Small intestine (tissue), 7 donors: ENCODE measurements around the gene MYH16. TPM values are rescaled to one million over a fixed set of nuclear protein-coding genes. Genes with fewer than 3 reads are reported as not detected.
"Not testable (repeated sequence)": the region's sequence is repeated elsewhere in the genome, so short reads cannot be mapped to it uniquely, and the experiment has no call there.

ENCODE experiments used
- DNase-seq, 2 donors: peaks; one replicate each; pipeline versions ENCODE4 v3.0.0 to v3.0.0-alpha.2; 2013
- FAIRE-seq: peaks from 2 replicates; lab custom pipeline; 2012; peaks lifted over from hg19 to GRCh38; lab: Jason Lieb, UNC
- H3K27ac ChIP-seq, 3 donors: one replicate each; pipeline ENCODE4 v1.5.1; 2013; ENCODE audit warnings: low read length in 2 of 3, mild to moderate bottlenecking in 2 of 3, control low read depth in 1 of 3, inconsistent platforms in 1 of 3, low read depth in 1 of 3, moderate library complexity in 1 of 3
- H3K27me3 ChIP-seq, 3 donors: one replicate each; pipeline ENCODE4 v1.6.1; 2013; ENCODE audit warnings: low read length in 3 of 3, inconsistent platforms in 1 of 3; ENCODE audit not compliant: control insufficient read depth in 3 of 3, insufficient read depth in 3 of 3
- H3K36me3 ChIP-seq, 3 donors: one replicate each; pipeline ENCODE4 v1.6.1; 2013; ENCODE audit warnings: low read length in 3 of 3, inconsistent platforms in 1 of 3, low read depth in 1 of 3, mild to moderate bottlenecking in 1 of 3, moderate library complexity in 1 of 3; ENCODE audit not compliant: control insufficient read depth in 3 of 3, insufficient read depth in 2 of 3
- H3K4me1 ChIP-seq, 3 donors: one replicate each; pipeline ENCODE4 v1.6.1; 2013; ENCODE audit warnings: low read length in 2 of 3, inconsistent platforms in 1 of 3, low read depth in 1 of 3, mild to moderate bottlenecking in 1 of 3, moderate library complexity in 1 of 3; ENCODE audit not compliant: control insufficient read depth in 3 of 3, insufficient read depth in 2 of 3
- H3K4me3 ChIP-seq, 3 donors: one replicate each; pipeline ENCODE4 v1.5.1; 2013; ENCODE audit warnings: low read length in 3 of 3, control low read depth in 1 of 3, inconsistent platforms in 1 of 3, low read depth in 1 of 3, mild to moderate bottlenecking in 1 of 3, moderate library complexity in 1 of 3
- H3K9me3 ChIP-seq, 2 donors: one replicate each; pipeline ENCODE4 v1.6.1; 2013; ENCODE audit warnings: low read depth in 1 of 2, low read length in 1 of 2; ENCODE audit not compliant: control insufficient read depth in 2 of 2, insufficient read depth in 1 of 2
- WGBS, 3 donors: extraction: QIAGEN DNeasy Blood & Tissue Kit; methylation state at CpG; one replicate each; pipeline ENCODE4 v1.1.7; 2013; 5-methylcytosine and 5-hydroxymethylcytosine counted together
- polyA plus RNA-seq, 4 donors: library from polyadenylated mRNA; stranded (reverse) in 3 of 4; unstranded in 1 of 4; fragments of 200-250 nt in 3 of 4; fragments of 120-200 nt in 1 of 4; gene quantifications; one replicate each; pipeline versions ENCODE4 v1.2.1 to v1.2.3, GENCODE V29; 2013
- donor health status: healthy with polysubstance abuse.
- donor health status: control.
- donor health status: control.
- donor health status: Bipolar disorder and iron deficiency.
- donor health status: healthy.

The MYH16 gene
- polyA plus RNA-seq, 4 donors = 0.01 to 0.07 TPM; not detected in 2

DNA sequence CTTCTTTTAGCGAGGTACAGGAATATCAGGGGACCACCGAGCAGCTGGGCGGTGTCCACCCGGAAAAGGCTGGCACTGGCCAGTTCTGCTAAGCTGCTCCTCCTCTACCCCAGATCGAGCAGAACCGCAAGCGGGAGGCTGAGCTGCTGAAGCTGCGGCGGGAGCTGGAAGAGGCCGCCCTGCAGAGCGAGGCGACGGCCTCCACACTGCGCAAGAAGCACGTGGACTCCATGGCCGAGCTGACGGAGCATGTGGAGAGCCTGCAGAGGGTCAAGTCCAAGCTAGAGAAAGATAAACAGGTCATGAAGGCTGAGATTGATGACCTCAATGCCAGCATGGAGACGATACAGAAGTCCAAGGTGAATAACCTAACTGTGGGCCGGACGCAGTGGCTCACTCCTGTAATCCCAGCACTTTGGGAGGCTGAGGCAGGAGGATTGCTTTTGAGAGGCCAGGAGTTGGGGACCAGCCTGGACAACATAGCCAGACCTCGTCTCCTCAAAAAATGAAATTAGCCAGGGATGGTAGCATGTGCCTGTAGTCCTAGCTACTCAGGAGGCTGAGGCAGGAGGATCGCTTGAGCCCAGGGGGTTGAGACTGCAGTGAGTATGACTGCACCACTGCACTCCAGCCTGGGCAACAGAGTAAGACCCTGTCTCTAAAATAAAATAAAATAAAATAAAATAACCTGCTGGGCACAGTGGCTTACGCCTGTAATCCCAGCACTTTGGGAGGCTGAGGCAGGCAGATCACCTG, 15.3 kb downstream of the MYH16 start:
- WGBS, 3 donors = 92 to 95% (median 93%) methylated on average over 23 of the region's 23 CpGs
- Histone ChIP-seq H3K27ac (no peak overlapping the region), H3K4me3 (no peak overlapping the region), H3K4me1 (no peaks in the 10 kb centered on the region), H3K36me3 (no peaks in the 10 kb centered on the region), H3K27me3 (no peaks in the 10 kb centered on the region), H3K9me3 (no peaks in the 10 kb centered on the region)
- FAIRE-seq = no peak
- DNase-seq = no peak

GRCh38 chr7:99289185-99289584, 16.5 kb downstream of the MYH16 start:
- no peaks in the 10 kb centered on the region for H3K9me3 ChIP-seq
- H3K4me1 ChIP-seq = no peaks in the 10 kb centered on the region
- FAIRE-seq (no peak), DNase-seq (peak in 1 of 2 donors; percentile 49)
- no peak overlapping the region for H3K27ac ChIP-seq
- no peaks in the 10 kb centered on the region for H3K27me3 ChIP-seq
- 17 to 56% (median 39%) methylated on average over 9 of the region's 9 CpGs for WGBS, 3 donors
- H3K4me3 ChIP-seq = no peak overlapping the region
- no peaks in the 10 kb centered on the region for H3K36me3 ChIP-seq

- H3K27ac ChIP-seq, FAIRE-seq, H3K36me3 ChIP-seq, DNase-seq, H3K4me1 ChIP-seq, H3K4me3 ChIP-seq, H3K9me3 ChIP-seq, H3K27me3 ChIP-seq: not testable (repeated sequence)
- 91 to 94% (median 91%) methylated on average over 3 of the region's 3 CpGs for WGBS, 3 donors
Measured at GRCh38 chr7:99290148-99290547, 17.5 kb downstream of the MYH16 start.

DNA sequence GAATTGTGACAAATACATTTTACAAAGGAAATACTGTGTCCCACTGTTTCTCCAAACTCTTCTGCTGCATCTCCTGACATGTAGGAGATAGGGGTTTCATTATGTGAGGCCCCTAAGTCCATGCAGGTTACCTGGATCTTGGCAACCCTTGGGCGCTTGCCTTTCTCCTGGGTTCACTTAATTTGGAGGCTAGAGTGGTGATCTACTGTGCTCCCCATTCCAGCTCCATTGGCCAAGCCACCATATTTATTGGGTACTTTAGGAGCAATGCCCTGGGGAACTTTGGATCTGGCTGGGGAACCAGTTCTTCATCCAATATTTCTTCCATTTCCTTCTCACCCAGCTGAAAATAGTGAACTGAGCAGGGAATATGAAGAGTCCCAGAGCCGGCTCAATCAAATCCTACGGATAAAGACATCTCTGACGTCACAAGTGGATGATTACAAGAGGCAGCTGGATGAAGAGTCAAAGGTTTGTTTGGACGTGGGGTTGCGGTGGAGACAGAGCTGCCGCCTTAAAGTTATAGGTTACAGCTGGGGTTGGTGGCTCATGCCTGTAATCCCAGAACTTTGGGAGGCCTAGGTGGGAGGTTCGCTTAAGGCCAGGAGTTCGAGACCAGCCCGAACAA, 18.5 kb downstream of the MYH16 start:
- no peak overlapping the region for H3K27ac ChIP-seq
- DNase-seq (peak; percentile 49 to 65), FAIRE-seq (no peak)
- no peaks in the 10 kb centered on the region for H3K4me1 ChIP-seq
- 46 to 62% (median 57%) methylated on average over 10 of the region's 10 CpGs for WGBS, 3 donors
- H3K4me3 ChIP-seq = no peak overlapping the region
- no peaks in the 10 kb centered on the region for H3K36me3 ChIP-seq
- no peaks in the 10 kb centered on the region for H3K27me3 ChIP-seq
- no peaks in the 10 kb centered on the region for H3K9me3 ChIP-seq

DNA sequence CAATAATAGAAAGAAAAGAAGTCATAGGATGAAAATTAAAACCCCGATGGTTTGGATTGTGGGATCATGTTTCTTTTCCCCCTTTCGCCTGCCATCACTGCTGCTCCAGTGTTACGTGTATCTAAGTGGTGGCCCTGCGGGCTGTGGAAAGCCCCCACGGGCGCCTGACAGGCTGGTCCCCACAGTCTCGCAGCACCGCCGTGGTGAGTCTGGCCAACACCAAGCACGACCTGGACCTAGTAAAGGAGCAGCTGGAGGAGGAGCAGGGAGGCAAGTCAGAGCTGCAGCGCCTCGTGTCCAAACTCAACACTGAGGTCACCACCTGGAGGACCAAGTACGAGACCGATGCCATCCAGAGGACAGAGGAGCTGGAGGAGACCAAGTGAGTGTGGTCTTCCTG, 19.5 kb downstream of the MYH16 start:
- Histone ChIP-seq H3K27me3 (no peaks in the 10 kb centered on the region), H3K4me3 (no peak overlapping the region), H3K27ac (no peak overlapping the region), H3K36me3 (no peaks in the 10 kb centered on the region), H3K9me3 (no peaks in the 10 kb centered on the region), H3K4me1 (no peaks in the 10 kb centered on the region)
- 93 to 96% (median 95%) methylated on average over 14 of the region's 14 CpGs for WGBS, 3 donors
- no peak for FAIRE-seq
- DNase-seq = no peak

DNA sequence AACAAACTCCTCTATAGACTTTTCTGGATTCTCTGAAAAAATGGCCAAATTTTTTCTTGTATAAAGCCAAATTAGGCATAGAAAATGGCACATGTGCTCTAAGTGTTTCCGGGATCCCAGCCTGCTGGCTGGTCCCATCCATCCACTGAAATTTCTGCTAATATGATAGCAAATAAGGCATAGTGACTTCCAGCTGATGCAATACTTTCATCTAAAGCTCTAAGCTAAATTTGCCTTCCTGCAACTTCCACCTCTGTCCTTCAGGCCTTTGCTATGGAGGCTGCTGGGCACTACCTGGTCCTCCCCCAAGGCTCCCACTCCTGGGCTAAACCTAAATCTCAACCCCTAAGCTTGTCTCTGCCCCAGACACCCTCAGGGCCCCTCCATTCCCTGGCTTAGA, 20.5 kb downstream of the MYH16 start:
- Histone ChIP-seq H3K4me1 (no peaks in the 10 kb centered on the region), H3K4me3 (no peak overlapping the region), H3K9me3 (no peaks in the 10 kb centered on the region), H3K36me3 (no peaks in the 10 kb centered on the region), H3K27ac (no peak overlapping the region), H3K27me3 (no peaks in the 10 kb centered on the region)
- no peak for FAIRE-seq
- DNase-seq = no peak
- WGBS, 3 donors = 95 to 100% (median 97%) methylated on average over 1 of the region's 1 CpG

- DNase-seq (no peak), FAIRE-seq (no peak)
- H3K4me1 ChIP-seq = no peaks in the 10 kb centered on the region
- H3K27ac ChIP-seq = no peak overlapping the region
- H3K4me3 ChIP-seq = no peak overlapping the region
- 76 to 80% (median 77%) methylated on average over 4 of the region's 4 CpGs for WGBS, 3 donors
- no peaks in the 10 kb centered on the region for H3K27me3 ChIP-seq
- H3K36me3 ChIP-seq = no peaks in the 10 kb centered on the region
- no peaks in the 10 kb centered on the region for H3K9me3 ChIP-seq
Measured at GRCh38 chr7:99293650-99294049, 21.0 kb downstream of the MYH16 start.

- Histone ChIP-seq H3K27me3 (no peaks in the 10 kb centered on the region), H3K36me3 (no peaks in the 10 kb centered on the region), H3K4me1 (no peaks in the 10 kb centered on the region), H3K4me3 (no peak overlapping the region), H3K9me3 (no peaks in the 10 kb centered on the region), H3K27ac (no peak overlapping the region)
- WGBS, 3 donors = 80 to 90% (median 87%) methylated on average over 5 of the region's 5 CpGs
- no peak for DNase-seq
- no peak for FAIRE-seq
Measured at GRCh38 chr7:99296471-99296870, 23.8 kb downstream of the MYH16 start.
